ENCODE data around the gene CEP152.

DNA sequence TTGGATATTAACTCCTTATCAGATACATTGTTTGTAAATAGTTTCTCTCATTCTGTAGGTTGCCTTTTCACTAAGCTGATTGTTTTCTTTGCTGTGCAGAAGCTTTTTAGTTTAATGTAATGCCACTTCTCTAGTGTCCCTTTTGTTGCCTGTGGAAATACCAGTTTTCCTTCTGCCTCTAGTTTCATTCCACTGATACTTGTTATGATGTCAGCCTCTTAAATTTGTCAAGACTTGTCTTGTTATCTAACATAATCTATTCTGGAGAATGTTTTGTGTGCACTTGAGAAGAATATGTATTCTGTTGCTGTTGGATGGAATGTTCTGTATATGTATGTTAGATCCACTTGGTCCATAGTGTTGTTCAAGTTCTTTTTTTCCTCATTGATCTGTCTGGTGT is 18.0 kb upstream of the CEP152 start:
- no peak for TF ChIP-seq POLR2A (IDR thresholded peaks at IDR 0.05)
- TF ChIP-seq, protein P1, sequence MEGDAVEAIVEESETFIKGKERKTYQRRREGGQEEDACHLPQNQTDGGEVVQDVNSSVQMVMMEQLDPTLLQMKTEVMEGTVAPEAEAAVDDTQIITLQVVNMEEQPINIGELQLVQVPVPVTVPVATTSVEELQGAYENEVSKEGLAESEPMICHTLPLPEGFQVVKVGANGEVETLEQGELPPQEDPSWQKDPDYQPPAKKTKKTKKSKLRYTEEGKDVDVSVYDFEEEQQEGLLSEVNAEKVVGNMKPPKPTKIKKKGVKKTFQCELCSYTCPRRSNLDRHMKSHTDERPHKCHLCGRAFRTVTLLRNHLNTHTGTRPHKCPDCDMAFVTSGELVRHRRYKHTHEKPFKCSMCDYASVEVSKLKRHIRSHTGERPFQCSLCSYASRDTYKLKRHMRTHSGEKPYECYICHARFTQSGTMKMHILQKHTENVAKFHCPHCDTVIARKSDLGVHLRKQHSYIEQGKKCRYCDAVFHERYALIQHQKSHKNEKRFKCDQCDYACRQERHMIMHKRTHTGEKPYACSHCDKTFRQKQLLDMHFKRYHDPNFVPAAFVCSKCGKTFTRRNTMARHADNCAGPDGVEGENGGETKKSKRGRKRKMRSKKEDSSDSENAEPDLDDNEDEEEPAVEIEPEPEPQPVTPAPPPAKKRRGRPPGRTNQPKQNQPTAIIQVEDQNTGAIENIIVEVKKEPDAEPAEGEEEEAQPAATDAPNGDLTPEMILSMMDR (IDR thresholded peaks at IDR 0.05), result no peak
